ENCODE data around the gene PTOV1. TPM values are rescaled to one million over a fixed set of nuclear protein-coding genes. Genes with fewer than 3 reads are reported as not detected.

PTOV1 gene
- total and polyA plus RNA-seq, 2 of the 8 experiments (the other 6 are each of a cell fraction or from before 2014, with no cell fraction given): 147 to 251 TPM

DNA sequence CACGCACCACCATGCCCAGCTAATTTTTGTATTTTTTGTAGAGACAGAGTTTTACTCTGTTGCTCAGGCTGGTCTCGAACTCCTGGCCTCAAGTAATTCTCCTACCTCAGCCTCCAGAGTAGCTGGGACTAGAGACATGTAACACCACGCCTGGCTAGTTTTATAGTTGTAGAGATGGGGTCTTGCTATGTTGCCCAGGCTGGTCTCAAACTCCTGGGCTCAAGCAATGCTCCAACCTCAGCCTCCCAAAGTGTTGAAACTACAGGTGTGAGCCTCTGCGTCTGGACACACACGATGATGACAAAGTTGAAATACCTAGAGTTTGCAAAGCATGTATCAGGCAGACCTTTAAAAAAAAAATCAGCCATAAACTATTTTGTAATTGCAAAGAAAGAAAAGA lies 4.6 kb upstream of the PTOV1 start (continued):
- TF ChIP-seq BACH1 (IDR thresholded peaks at IDR 0.05; ENCODE audit: low read length) (no peak), JUN (IDR thresholded peaks at IDR 0.05; ENCODE audit: low read depth, low read length) (no peak)

Measured in H1 (cell line).